Measurements from ENCODE around the gene PLPP4.

DNA sequence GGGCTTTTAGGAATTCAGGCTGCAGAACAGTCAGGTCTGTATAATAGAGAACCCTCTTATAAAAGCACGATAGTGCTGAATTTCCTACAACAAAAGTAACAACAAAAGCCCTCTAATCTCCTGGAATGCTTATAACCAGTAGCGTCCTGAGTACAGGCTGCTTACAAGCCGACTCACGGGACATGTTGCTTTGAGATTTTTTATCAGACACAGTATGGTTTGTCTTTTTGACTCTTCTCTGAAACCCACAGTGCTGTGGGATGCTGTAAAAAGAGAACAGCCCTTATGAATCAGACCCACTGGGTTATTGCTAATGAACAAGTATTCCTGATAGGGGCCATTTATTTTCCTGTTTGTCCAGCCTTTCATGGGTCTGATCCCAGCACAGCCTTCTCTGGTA lies 59.4 kb downstream of the PLPP4 start:
- TF ChIP-seq, protein P1, sequence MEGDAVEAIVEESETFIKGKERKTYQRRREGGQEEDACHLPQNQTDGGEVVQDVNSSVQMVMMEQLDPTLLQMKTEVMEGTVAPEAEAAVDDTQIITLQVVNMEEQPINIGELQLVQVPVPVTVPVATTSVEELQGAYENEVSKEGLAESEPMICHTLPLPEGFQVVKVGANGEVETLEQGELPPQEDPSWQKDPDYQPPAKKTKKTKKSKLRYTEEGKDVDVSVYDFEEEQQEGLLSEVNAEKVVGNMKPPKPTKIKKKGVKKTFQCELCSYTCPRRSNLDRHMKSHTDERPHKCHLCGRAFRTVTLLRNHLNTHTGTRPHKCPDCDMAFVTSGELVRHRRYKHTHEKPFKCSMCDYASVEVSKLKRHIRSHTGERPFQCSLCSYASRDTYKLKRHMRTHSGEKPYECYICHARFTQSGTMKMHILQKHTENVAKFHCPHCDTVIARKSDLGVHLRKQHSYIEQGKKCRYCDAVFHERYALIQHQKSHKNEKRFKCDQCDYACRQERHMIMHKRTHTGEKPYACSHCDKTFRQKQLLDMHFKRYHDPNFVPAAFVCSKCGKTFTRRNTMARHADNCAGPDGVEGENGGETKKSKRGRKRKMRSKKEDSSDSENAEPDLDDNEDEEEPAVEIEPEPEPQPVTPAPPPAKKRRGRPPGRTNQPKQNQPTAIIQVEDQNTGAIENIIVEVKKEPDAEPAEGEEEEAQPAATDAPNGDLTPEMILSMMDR (IDR thresholded peaks at IDR 0.05): no peak
- no peak for TF ChIP-seq POLR2AphosphoS5 (IDR thresholded peaks at IDR 0.05)

Data from suprapubic skin (tissue), 3 donors.